Cardiac fibroblast (primary cell): ENCODE measurements around the gene RNF115.
A peak's percentile ranks its signal among the peaks of the same experiment; 100 is the strongest.

Experiments
- DNase-seq, 2 donors: peaks; one replicate each; pipeline versions ENCODE4 v3.0.0 to v3.0.0-alpha.2; 2010; ENCODE audit warnings: low read depth in 2 of 2
- H3K4me3 ChIP-seq, 2 donors: replicated peaks in 1 of 2; 1 replicate in 1 of 2; 2 replicates in 1 of 2; pipeline ENCODE4 v1.5.1; 2011; ENCODE audit warnings: low read depth in 2 of 2, low read length in 2 of 2, mild to moderate bottlenecking in 2 of 2, moderate library complexity in 1 of 2
- CTCF ChIP-seq: IDR thresholded peaks from one replicate; pipeline ENCODE4 v1.5.1; 2011; ENCODE audit warnings: low read depth, mild to moderate bottlenecking, low read length, inconsistent platforms

RNF115 gene

GRCh38 chr1:145788580-145788979 lies 35.3 kb downstream of the RNF115 start:
- TF ChIP-seq CTCF, result no peak
- no peak overlapping the region for H3K4me3 ChIP-seq
- no peak for DNase-seq

GRCh38 chr1:145786271-145786670 lies 37.6 kb downstream of the RNF115 start:
- no peak for DNase-seq
- TF ChIP-seq CTCF, result no peak
- H3K4me3 ChIP-seq, result no peak overlapping the region

- DNase-seq, result peak in 1 of 2 donors; percentile 15
- no peak for TF ChIP-seq CTCF
- H3K4me3 ChIP-seq, result no peak overlapping the region
Observed at GRCh38 chr1:145785547-145785946, 38.3 kb downstream of the RNF115 start.

- no peak for DNase-seq
- no peak overlapping the region for H3K4me3 ChIP-seq
- TF ChIP-seq CTCF, result no peak
Observed at GRCh38 chr1:145784409-145784808, 39.5 kb downstream of the RNF115 start.

- no peak overlapping the region for H3K4me3 ChIP-seq
- no peak for TF ChIP-seq CTCF
- peak; percentile 81 to 94 for DNase-seq
Observed at GRCh38 chr1:145782272-145783099, 41.4 kb downstream of the RNF115 start.

- DNase-seq, result no peak
- no peak for TF ChIP-seq CTCF
- H3K4me3 ChIP-seq, result no peak overlapping the region
Observed at GRCh38 chr1:145778146-145778540, 45.8 kb downstream of the RNF115 start.
